ENCODE measurements around the gene GLT1D1.
"Not testable (repeated sequence)": the region's sequence is repeated elsewhere in the genome, so short reads cannot be mapped to it uniquely, and the experiment has no call there.

GLT1D1 gene

DNA sequence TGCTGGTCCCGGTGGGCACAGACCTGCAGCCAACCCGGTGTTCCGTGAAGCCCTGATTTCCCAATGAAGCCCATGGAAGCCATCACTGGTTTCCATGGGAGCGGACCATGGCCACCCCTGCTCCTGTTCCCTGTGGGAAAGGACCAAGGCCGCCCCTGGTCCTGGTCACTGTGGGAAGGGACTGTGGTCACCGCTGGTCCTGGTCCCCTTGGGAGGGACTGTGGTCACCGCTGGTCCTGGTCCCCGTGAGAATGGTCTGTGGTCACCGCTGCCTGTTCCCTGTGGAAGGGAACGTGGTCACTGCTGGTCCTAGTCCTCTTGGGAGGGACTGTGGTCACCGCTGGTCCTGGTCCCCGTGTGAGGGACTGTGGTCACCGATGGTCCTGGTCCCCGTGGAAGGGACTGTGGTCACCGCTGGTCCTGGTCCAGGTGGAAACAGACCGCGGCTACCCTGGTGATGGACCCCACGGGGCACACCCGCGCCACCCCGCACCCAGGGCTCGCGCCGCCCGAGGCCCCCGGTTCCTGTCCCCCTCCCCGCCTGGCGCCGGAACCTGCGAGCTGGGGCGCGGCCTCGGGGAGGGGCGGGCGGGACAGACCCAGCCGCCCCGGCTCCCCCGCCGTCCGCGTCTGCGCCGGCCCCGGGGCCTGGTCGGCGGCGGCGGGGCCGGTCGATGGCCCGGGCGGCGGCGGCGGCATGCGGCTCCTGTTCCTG is at the start of gene GLT1D1:
Gene GLT1D1, plus strand, starts transcription at position 594 of the 715 bp plus-strand sequence. Its CDS starts 104 bp downstream, at position 698.
- DNase-seq, result no peak

DNA sequence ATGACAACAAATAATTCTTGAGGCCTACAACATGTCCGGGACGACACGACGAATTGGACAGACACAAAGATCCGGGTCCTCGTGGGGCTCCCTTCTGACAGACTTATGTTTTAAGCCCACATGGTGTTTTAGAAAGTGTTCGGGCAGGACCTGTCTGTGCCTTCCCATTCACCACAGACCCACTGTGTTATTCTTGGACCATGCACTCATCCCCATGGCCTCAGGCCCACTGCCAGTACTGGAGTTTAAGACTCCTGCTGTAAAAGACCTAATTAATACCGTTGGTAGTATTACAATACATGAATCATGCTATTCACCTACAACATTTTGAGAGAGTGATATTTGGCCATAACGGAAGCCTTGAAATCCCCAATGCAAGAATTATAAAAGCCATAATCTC is 49.5 kb upstream of the GLT1D1 start:
- DNase-seq, result no peak

DNA sequence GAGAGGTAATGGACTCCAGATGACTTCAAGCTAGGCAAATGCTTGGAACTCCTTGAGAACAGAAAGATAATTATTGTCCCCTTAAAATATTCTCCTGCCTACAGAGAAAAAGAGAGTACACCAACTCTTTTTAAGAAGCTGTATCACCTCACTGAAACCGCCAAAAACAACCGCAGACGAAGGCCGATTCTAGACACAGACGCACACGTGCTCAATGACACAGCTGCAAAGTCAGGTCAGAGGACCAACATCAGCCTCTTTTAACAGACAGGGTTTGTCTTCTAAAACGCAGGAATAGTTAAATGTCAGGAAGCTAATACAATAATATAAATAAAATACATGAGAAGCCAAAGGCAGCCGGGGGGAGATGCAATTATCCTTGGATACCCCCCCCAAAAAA is 48.5 kb upstream of the GLT1D1 start:
- no peak for DNase-seq

DNA sequence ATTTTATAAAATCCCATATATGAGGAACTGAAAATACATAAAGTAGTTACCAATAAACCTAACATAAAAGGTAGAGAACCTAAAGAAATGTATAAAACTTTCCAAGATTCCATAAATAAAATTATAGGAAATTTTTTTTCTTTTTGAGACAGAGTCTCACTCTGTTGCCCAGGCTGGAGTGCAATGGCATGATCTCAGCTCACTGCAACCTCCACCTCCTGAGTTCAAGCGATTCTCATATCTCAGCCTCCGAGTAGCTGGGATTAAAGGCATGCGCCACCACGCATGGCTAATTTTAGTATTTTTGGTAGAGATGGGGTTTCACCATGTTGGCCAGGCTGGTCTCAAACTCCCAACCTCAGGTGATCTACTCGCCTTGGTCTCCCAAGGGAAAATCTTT is 47.9 kb upstream of the GLT1D1 start:
- DNase-seq, result not testable (repeated sequence)

DNA sequence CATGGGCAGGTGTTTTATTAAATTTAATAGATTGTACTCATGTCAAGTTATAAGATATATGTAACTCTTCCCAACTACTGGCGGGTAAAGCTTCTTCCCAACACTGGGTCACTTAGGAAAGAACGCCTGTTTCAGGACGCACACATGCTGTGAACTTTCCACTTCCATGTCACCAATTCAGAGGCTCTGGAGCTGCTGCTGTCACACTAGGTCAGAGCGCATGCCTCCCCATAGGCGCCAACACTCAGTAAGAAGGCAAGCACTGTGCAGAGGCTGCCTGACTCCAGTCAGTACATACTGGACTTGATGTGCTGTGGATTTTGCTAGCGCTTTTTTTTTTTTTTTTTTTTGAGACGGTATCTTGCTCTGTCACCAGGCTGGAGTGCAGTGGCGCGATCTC is 46.7 kb upstream of the GLT1D1 start:
- DNase-seq, result no peak

DNA sequence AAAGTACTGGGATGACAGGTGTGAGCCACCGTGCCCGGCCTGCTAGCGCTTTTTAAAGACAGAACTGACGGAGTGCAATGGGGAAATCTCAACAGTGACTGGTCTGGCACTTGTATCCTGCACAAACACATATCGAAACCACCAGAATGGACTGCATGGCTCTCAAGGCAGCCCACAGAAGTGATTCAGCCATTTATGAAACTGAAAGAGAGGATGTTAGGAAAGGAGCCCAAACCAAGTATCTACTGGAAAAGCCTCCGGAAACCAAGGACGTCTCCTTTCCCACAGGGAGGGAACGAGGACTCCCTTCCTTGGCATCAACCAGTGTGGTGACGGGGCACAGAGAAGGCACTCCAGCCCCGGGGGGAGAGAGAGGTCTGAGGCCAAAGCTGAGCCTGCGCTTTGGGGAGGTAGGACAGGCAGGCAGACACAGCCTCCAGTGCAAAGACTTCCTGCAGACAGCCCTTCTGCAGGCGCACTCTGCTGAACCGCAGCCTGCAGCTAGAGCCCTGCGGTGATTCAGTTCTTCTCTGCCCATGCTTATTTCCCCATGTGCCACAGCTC is 46.0 kb upstream of the GLT1D1 start:
- no peak for DNase-seq

DNA sequence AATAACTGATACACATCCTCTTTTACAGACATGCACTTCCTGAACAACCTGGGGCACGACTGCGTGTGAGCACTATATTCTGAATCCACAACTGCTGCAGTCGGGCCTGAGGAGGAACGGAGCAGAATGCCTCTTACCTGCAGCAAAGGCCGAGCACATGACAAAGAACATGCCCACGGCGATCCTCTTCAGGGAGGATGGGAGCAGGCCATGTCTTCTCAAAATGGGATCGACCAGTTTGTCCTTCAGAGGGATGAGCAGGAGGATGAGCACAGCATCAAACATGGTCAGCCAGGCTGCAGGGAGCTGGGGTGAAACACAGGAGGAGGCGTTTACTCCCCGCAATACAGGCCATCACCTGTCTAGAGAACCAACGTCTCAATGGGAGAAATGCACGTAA is 44.6 kb upstream of the GLT1D1 start:
- no peak for DNase-seq

DNA sequence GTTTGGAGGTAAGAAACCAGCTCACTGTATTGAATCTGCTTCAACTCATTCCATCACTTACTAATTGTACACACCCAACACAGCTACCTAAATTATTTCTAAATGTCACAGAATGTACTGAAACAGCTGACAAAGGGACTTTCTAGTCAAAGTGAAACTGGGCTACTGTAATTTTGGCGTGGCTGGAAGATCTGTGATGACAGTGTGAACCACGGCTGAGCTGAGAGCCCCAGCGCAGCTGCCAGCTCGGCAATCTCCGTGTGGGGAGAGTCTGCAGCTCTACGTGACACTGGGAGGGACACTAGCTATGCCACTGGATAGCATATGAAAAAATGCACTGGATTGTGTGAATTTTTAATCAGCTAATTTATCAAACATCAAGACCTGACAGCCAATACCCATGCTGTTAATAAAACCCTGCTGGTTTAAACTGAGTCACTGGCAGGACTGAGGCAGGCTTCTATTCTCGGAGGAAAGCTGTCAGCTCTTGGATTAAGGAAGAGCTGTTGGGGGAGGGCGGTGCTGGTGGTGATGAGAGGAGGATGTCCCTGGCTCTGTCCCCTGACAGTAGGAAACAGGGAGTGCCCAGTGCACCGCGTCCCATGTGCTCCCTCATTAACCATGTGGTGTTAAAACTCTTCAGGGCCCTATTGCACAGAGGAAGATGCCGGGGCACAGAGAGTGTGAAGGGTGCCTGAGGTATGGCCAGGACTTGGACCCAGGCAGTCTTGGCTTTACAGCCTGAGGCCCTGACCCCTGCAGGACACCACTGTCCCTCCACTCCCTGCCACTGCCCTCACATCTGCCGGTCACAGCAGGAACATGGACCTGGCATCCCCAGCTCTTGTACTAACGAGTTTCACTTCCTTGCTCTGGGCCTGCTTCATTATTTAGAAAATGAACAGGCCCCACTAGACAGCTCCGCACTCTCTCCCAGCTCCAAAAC is 42.8 kb upstream of the GLT1D1 start:
- DNase-seq, result no peak

DNA sequence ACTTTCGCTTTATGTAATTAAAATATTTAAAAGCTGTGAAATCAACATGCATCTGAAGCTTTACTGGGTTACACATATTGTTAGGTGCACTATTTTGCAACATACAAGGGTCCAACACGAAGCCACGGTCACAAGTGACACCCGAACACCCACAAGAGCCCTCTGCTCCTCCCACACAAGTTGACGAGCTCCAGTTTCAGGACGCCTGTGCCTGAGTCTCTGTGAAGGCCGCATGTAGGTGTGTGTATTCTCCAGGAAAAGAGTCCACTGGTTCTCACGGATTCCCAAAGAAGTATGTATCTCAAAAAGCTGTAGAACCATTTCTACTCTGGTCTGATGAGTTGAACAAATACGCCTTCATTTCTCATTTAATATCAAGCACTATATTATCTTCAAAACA is 41.5 kb upstream of the GLT1D1 start:
- DNase-seq, result no peak

DNA sequence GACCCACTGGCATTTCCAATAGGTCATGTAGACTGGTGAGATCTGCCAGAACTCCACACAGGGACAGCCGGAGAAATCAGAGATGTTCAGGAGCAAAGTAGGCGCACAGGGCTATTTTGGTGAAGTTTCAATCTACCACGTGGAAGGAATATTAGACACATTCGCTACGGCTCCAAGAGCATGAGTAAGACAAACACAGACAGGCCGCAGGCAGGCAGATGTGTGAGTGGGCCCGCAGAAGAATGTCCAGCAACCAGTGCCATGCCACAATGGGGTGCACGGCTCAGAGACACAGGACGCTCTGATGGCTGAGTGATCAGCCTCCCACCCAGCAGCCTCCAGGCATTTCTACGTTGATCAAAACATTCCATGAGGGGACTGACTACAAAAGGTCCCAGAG is 39.9 kb upstream of the GLT1D1 start:
- no peak for DNase-seq

DNA sequence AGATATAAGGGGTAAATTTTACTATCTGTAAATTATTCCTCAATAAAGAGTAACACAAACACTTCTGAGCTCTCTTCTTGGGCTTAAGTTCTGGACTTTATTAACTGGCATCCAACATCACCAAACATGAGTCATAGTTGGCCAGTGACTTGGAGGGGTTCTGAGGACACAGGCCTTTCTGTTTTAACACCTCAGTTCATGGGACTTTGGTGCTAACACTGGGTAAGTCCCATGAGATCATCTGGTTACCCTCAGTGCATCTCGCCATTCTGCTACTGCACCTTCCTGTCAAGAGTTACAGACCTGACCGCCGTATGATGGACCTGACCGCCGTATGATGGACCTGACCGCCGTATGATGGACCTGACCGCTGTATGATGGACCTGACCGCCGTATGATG is 39.4 kb upstream of the GLT1D1 start:
- no peak for DNase-seq

DNA sequence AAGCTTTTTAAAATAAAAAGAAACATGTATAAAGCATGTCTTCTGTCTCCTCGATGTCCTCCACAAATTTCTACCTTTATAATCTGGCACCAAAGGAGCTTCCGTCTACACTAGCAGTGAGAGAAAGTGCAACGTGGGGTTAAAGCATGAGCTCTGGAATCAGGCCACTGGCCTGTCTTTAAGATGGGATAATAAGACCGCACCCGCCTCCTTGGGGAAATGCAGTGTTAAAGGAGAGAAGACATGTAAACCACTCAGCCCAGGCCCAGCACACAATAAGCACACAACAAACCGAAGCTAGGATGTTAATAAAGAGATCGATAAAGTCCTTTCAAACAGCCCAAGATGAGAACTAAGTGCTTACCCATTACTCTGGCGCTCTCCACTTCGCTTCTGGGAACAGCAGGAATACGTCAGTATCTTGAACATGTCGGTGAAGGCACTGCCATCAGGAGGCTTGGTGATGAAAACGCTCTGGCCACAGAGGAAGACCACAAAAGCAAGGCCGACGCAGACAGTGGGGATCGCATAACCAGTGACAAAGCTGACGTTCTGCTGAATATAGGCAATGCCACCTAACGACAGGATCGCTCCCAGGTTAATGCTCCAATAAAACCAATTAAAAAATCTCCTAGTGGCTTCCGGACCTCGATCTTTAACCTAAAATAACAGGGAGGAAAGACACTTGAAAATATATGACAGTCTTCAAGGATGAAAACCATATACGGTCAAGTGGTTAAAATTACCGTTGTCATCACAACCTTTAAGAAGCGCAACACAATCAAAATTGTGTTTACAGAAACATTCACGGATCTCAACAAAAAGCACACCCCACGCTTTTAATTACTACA is 38.6 kb upstream of the GLT1D1 start:
- no peak for DNase-seq

DNA sequence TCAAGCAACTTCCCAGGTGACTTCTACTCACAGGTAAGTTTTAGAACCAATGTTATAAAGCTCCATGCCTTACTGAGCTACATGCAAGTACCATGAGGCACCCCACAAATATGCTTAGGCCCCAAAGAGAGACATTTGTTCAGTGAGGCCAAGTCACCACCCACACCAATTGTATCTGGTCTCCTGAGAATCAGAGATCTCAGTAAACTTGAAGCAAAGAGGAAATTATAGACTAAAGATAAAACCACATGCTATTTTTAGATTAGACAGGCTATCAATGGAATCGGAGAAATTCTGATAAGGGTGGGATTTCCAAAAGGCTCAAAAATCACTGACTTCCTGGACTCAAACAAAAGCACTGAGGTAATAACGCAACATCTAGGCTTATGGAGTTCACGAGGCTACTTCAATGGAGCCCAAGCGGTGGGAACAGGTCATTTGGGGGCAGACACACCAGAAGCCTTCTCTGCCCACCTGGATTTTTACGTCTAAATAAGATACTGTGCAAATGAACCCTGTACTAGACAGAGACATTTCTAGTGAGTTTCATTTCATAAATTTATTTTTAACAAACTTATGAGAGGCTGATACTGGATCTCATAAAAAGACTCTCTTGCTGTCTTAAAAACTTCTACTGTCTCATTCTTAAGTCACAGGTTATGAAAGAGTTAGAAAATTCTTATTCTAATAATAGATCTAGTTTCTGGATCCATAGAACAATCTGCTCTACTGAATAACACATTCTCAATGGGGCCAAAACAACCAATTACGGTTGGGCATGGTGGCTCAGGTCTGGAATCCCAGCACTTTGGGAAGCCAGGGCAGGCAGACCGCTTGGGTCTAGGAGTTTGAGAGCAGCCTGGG is 37.3 kb upstream of the GLT1D1 start:
- DNase-seq, result no peak

DNA sequence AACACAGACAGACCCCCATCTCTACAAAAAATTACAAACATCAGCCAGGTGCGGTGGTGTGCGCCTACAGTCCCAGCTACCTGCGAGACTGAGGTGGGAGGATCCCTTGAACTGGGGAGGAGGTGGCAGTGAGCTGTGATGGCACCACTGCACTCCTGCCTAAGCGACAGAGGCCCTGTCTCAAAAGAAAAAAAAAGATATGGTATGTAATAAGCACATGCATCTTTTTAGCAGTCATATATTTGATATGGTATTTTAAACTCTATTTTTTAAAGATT is 36.7 kb upstream of the GLT1D1 start:
- no peak for DNase-seq

DNA sequence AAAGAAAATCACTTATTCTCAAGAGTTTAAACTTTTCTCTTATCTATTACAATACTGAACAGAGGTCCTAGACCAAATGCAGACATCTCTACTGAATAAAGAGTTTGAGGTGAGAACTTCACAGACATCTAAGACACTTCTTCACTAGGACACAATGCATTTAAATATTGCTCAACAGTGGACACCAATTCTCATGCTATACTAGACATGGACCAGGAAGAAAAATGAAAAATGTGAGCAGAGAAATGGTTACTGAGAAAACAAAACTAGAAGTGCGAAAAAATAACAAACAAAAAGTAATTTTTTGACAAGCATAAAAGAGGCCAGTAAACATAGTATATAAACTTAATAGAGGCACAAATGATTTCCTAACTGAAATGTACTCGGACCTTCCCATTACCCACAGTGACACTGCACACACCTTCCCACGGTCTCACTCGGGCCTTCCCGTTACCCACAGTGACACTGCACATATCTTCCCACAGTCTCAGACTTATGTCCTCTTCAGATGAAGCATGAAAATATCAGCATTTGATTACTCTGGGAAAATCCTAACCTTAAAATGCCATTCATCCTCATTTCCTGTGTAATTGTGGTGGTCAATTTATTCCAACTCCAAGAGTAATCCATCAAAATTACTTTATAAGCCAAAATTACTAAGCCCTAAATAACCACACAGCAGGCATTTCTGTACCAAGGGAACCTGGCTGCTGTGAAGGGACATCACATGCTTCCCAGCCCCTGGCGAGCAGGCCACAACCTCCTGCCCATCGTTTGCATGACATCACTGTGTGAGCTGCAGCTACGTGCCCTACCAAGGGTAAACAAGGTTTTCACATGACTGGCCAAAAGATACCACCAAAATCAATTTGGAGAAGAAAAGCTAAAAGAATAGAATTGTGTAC is 35.9 kb upstream of the GLT1D1 start:
- no peak for DNase-seq

DNA sequence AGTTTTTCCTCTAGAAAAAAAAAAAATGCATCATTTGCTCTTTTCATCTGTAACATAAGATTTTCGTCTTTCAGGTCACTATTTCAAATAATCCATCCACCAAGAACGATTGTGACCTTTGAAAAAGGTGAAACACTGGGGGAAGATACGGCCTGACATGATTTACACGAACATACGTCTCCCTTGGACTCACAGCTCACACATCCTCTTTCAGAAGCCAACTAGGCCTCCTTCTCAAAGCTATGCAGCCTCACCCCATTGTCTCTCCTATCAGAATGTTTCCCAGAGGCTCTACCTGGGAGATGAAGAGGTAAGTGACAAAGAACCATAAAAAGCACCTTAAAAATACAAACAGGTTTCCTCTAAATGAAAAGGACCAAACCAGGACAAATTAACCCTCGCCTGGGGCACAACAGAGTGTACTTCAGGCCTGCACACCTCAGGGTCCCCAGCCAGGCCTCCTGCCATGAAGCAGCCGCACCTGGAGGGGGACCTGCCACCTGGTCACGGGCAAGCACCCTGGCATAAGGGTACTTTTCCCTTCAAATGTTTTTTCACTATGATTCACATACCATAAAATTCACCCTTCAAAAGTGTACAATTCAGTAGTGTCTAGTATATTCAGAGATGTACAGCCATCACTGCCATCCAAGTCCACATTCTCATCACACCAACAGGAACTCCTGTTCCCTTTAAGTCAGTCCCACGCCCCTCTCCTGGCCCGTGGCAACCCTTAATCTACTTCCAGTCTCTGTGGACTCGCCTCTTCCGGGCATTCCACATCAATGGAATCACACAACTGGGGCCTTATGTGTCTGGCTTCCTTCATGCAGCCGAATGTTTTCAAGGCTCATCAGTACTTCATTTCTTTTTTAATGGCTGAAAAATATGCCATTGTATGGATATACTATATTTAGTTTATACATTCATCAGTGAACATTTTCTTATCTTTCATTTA is 34.9 kb upstream of the GLT1D1 start:
- no peak for DNase-seq

DNA sequence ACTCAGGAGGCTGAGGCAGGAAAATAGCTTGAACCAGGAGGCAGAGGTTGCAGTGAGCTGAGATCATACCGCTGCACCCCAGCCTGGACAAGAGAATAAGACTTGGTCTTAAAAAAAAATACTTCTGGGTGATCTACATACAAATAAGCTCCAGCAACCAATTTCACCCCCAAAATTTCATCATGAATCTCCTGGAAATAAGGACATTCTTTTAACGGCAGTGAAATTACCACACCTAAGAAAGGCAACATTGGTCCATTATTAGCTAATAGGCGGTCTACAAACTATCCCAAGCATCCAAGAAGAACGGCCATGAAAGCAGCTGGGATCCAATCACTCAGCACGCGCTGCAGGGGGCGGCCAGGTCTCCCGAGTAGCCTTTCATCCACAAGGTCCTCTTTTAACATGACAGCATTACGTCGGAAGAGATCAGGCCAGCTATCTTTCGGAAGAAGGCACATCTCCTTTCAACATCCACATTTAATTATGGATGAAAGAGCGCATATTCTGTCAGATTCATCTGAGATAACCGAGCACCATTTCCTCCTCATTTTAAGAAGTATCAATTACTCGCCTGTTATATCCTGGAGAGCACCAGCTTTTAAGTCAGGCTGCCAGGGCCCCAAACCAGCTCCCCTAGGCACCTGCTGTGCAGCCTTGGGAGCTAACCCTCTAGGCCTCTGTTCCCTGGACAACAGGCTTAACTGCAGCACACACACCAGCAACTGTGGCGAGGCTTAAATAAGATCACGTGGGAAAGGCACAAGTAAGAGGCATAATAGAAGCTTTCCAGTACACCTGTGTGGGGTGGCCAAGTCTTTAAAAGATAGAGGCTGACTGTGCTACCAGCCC is 33.8 kb upstream of the GLT1D1 start:
- DNase-seq, result no peak

DNA sequence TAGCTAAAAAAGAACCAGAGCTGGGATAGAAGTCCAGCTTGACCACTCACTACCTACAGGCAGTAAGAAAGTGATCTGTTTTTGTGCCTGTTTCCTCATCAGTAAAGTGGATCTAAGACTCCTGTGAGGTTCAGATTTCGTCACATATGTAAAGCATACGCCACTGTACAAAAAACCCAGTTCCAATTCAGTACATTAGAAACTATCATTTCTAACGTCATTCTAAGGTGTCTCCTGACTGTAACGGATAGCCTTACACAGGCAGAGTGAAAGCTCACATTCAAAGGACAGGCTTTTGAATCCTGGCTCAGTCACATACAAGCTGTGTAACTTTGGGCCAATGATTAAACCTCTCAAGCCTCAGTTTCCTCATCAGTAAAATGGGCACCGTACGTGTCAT is 33.0 kb upstream of the GLT1D1 start:
- no peak for DNase-seq

Data from SIG-M5 (cell line).